ENCODE results near the gene GMEB2. TPM values are rescaled to one million over a fixed set of nuclear protein-coding genes. Genes with fewer than 3 reads are reported as not detected.

GMEB2 gene
- total RNA-seq, 2 donors from 2014 or later, result 18.4 to 27.9 TPM

GRCh38 chr20:63563225-63563935, 63.5 kb downstream of the GMEB2 start:
- WGBS, result 92% methylated on average over 39 of the region's 55 CpGs
- Histone ChIP-seq H3K27ac (no peak overlapping the region), H3K4me3 (no peak overlapping the region), H3K4me1 (replicated peaks) (no peaks in the 10 kb centered on the region), H3K36me3 (peaks cover 4 to 5% of the 10 kb centered on the region in 2 donors), H3K9me3 (no peaks in the 10 kb centered on the region), H3K27me3 (replicated peaks; ENCODE audit: insufficient read depth) (no peaks in the 10 kb centered on the region)
- TF ChIP-seq POLR2AphosphoS5 (IDR thresholded peaks at IDR 0.05) (no peak), CTCF (IDR thresholded peaks at IDR 0.05) (no peak), POLR2A (IDR thresholded peaks at IDR 0.05) (no peak)
- intact Hi-C loops (cut with DNase I), result no loop called here
- no peak for DNase-seq (ENCODE audit: low spot score)

- 95% methylated on average over 50 of the region's 54 CpGs for WGBS
- Histone ChIP-seq H3K27me3 (replicated peaks; ENCODE audit: insufficient read depth) (no peaks in the 10 kb centered on the region), H3K36me3 (peaks cover 4 to 5% of the 10 kb centered on the region in 2 donors), H3K9me3 (no peaks in the 10 kb centered on the region), H3K27ac (no peak overlapping the region), H3K4me1 (replicated peaks) (no peaks in the 10 kb centered on the region), H3K4me3 (no peak overlapping the region)
- intact Hi-C loops (cut with DNase I), result no loop called here
- no peak for DNase-seq (ENCODE audit: low spot score)
- TF ChIP-seq CTCF (IDR thresholded peaks at IDR 0.05), result no peak
- TF ChIP-seq POLR2A (IDR thresholded peaks at IDR 0.05), result no peak
- no peak for TF ChIP-seq POLR2AphosphoS5 (IDR thresholded peaks at IDR 0.05)
These were observed 64.3 kb downstream of the GMEB2 start for GRCh38 chr20:63562461-63563224.

- peaks cover 4 to 5% of the 10 kb centered on the region in 2 donors for H3K36me3 ChIP-seq
- no peak for TF ChIP-seq POLR2AphosphoS5 (IDR thresholded peaks at IDR 0.05)
- TF ChIP-seq POLR2A (IDR thresholded peaks at IDR 0.05), result no peak
- TF ChIP-seq CTCF (IDR thresholded peaks at IDR 0.05), result no peak
- H3K27ac ChIP-seq, result no peak overlapping the region
- no peak overlapping the region for H3K4me3 ChIP-seq
- intact Hi-C loops (cut with DNase I), result no loop called here
- 92% methylated on average over 32 of the region's 36 CpGs for WGBS
- DNase-seq (ENCODE audit: low spot score), result no peak
- no peaks in the 10 kb centered on the region for H3K4me1 ChIP-seq (replicated peaks)
- H3K27me3 ChIP-seq (replicated peaks; ENCODE audit: insufficient read depth), result no peaks in the 10 kb centered on the region
- H3K9me3 ChIP-seq, result no peaks in the 10 kb centered on the region
These were observed 65.1 kb downstream of the GMEB2 start for GRCh38 chr20:63561624-63562396.

- H3K9me3 ChIP-seq, result no peaks in the 10 kb centered on the region
- no peak for DNase-seq (ENCODE audit: low spot score)
- H3K4me3 ChIP-seq, result no peak overlapping the region
- WGBS, result 89% methylated on average over 26 of the region's 26 CpGs
- no peak overlapping the region for H3K27ac ChIP-seq
- peaks cover 4 to 5% of the 10 kb centered on the region in 2 donors for H3K36me3 ChIP-seq
- H3K27me3 ChIP-seq (replicated peaks; ENCODE audit: insufficient read depth), result no peaks in the 10 kb centered on the region
- intact Hi-C loops (cut with DNase I), result no loop called here
- TF ChIP-seq POLR2A (IDR thresholded peaks at IDR 0.05), result no peak
- TF ChIP-seq CTCF (IDR thresholded peaks at IDR 0.05), result no peak
- TF ChIP-seq POLR2AphosphoS5 (IDR thresholded peaks at IDR 0.05), result no peak
- H3K4me1 ChIP-seq (replicated peaks), result no peaks in the 10 kb centered on the region
These were observed 65.9 kb downstream of the GMEB2 start for GRCh38 chr20:63560856-63561609.
